Measurements from ENCODE around the gene NEURL4.

NEURL4 gene

DNA sequence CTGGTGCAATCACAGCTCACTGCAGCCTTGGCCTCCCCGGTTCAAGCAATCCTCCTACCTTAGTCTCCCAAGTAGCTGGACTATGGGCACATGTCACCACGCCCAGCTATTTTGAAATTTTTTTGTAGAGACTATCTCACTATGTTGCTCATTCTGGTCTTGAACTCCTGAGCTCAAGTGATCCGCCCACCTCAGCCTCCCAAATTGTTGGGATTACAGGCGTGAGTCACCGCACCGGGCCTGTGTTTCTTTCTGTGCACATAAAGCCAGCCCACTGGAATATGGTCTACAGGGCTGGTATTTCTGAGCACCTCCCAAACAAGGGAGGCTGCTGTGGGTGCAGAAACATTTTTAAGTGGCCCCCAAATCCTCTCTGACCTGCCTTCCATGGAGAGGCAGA lies 34.2 kb upstream of the NEURL4 start:
- no peaks in the 10 kb centered on the region for H4K20me1 ChIP-seq (ENCODE audit: control insufficient read depth, insufficient read depth, low read depth, low read length)
- H3K79me2 ChIP-seq (ENCODE audit: control insufficient read depth, low read length): no peaks in the 10 kb centered on the region
- H3K27ac ChIP-seq (ENCODE audit: low read depth, low read length): no peak overlapping the region
- no peaks in the 10 kb centered on the region for H3K9me3 ChIP-seq (ENCODE audit: control insufficient read depth, insufficient read depth, low read length)
- H3K4me1 ChIP-seq (ENCODE audit: control insufficient read depth, low read length): no peaks in the 10 kb centered on the region
- no peak overlapping the region for H3K4me2 ChIP-seq (ENCODE audit: low read length)
- H3F3A ChIP-seq (ENCODE audit: control insufficient read depth, insufficient read depth): no peaks in the 10 kb centered on the region
- no peaks in the 10 kb centered on the region for H3K36me3 ChIP-seq (ENCODE audit: control insufficient read depth, low read length)
- H3K4me3 ChIP-seq (ENCODE audit: low read length): no peak overlapping the region
- H3K9me2 ChIP-seq (replicated peaks; ENCODE audit: control insufficient read depth, low read length): no peaks in the 10 kb centered on the region
- no peak for TF ChIP-seq EZH2phosphoT487 (IDR thresholded peaks at IDR 0.05; ENCODE audit: borderline replicate concordance, low read length)
- TF ChIP-seq, protein P1, sequence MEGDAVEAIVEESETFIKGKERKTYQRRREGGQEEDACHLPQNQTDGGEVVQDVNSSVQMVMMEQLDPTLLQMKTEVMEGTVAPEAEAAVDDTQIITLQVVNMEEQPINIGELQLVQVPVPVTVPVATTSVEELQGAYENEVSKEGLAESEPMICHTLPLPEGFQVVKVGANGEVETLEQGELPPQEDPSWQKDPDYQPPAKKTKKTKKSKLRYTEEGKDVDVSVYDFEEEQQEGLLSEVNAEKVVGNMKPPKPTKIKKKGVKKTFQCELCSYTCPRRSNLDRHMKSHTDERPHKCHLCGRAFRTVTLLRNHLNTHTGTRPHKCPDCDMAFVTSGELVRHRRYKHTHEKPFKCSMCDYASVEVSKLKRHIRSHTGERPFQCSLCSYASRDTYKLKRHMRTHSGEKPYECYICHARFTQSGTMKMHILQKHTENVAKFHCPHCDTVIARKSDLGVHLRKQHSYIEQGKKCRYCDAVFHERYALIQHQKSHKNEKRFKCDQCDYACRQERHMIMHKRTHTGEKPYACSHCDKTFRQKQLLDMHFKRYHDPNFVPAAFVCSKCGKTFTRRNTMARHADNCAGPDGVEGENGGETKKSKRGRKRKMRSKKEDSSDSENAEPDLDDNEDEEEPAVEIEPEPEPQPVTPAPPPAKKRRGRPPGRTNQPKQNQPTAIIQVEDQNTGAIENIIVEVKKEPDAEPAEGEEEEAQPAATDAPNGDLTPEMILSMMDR (IDR thresholded peaks at IDR 0.05; ENCODE audit: low read depth, low read length, poor library complexity, severe bottlenecking): no peak
- H3K27me3 ChIP-seq (ENCODE audit: control insufficient read depth, low read length): no peaks in the 10 kb centered on the region

DNA sequence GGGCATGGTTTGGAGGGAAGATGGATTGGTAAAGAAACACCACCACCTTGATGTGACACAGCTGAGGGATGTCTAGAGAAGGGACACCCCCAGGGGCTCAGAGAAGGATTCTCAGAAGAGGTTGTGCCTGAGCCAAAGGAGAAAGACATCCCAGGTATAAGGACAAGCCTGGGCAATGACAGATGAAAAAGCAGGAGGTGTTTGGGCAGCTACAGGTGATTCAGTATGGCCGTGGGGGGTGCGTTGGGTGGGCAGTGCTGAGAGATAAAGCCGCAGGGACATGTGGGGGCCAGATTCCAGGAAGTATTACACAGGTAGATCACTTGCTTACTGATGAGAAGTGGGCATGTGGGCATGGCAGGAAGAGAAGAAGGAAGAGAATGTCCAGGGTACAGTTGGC lies 32.8 kb upstream of the NEURL4 start:
- H3K4me1 ChIP-seq (ENCODE audit: control insufficient read depth, low read length): no peaks in the 10 kb centered on the region
- TF ChIP-seq, protein P1 (IDR thresholded peaks at IDR 0.05; ENCODE audit: low read depth, low read length, poor library complexity, severe bottlenecking): no peak
- H3K36me3 ChIP-seq (ENCODE audit: control insufficient read depth, low read length): no peaks in the 10 kb centered on the region
- H3K9me2 ChIP-seq (replicated peaks; ENCODE audit: control insufficient read depth, low read length): no peaks in the 10 kb centered on the region
- no peaks in the 10 kb centered on the region for H3K79me2 ChIP-seq (ENCODE audit: control insufficient read depth, low read length)
- H3K27ac ChIP-seq (ENCODE audit: low read depth, low read length): no peak overlapping the region
- H3K9me3 ChIP-seq (ENCODE audit: control insufficient read depth, insufficient read depth, low read length): no peaks in the 10 kb centered on the region
- H3K4me3 ChIP-seq (ENCODE audit: low read length): no peak overlapping the region
- H3K27me3 ChIP-seq (ENCODE audit: control insufficient read depth, low read length): no peaks in the 10 kb centered on the region
- no peak overlapping the region for H3K4me2 ChIP-seq (ENCODE audit: low read length)
- no peaks in the 10 kb centered on the region for H4K20me1 ChIP-seq (ENCODE audit: control insufficient read depth, insufficient read depth, low read depth, low read length)
- H3F3A ChIP-seq (ENCODE audit: control insufficient read depth, insufficient read depth): no peaks in the 10 kb centered on the region

DNA sequence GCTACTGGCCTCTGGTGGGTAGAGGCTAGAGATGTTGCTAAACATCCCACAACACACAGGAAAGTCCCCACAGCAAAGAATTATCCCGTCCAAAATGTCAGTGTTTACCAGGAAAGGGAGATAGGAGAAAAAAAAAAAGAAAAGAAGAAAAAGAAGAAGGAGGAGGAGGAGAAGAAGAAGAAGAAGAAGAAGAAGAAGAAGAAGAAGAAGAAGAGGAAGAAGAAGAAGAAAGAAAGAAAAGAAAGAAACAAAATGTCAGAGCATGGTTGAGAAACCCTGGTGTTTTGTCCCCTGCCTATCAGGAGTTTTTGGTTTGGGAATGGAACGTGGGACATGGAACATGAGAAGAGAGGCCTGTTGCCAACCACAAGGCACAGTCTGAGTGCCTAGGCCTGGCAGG lies 28.2 kb upstream of the NEURL4 start:
- H3K4me3 ChIP-seq (ENCODE audit: low read length): no peak overlapping the region
- H3K36me3 ChIP-seq (ENCODE audit: control insufficient read depth, low read length): no peaks in the 10 kb centered on the region
- H3K9me2 ChIP-seq (replicated peaks; ENCODE audit: control insufficient read depth, low read length): no peaks in the 10 kb centered on the region
- no peak overlapping the region for H3K4me2 ChIP-seq (ENCODE audit: low read length)
- no peaks in the 10 kb centered on the region for H3K9me3 ChIP-seq (ENCODE audit: control insufficient read depth, insufficient read depth, low read length)
- TF ChIP-seq EZH2phosphoT487 (IDR thresholded peaks at IDR 0.05; ENCODE audit: borderline replicate concordance, low read length): no peak
- TF ChIP-seq, protein P1 (IDR thresholded peaks at IDR 0.05; ENCODE audit: low read depth, low read length, poor library complexity, severe bottlenecking): no peak
- H4K20me1 ChIP-seq (ENCODE audit: control insufficient read depth, insufficient read depth, low read depth, low read length): no peaks in the 10 kb centered on the region
- no peaks in the 10 kb centered on the region for H3K79me2 ChIP-seq (ENCODE audit: control insufficient read depth, low read length)
- peaks cover 10% of the 10 kb centered on the region for H3K4me1 ChIP-seq (ENCODE audit: control insufficient read depth, low read length)
- no peak overlapping the region for H3K27ac ChIP-seq (ENCODE audit: low read depth, low read length)
- H3K27me3 ChIP-seq (ENCODE audit: control insufficient read depth, low read length): no peaks in the 10 kb centered on the region
- 0 out of 2 replicates have a peak, but pooled peaks cover 3% of the 10 kb centered on the region for H3F3A ChIP-seq (ENCODE audit: control insufficient read depth, insufficient read depth)

DNA sequence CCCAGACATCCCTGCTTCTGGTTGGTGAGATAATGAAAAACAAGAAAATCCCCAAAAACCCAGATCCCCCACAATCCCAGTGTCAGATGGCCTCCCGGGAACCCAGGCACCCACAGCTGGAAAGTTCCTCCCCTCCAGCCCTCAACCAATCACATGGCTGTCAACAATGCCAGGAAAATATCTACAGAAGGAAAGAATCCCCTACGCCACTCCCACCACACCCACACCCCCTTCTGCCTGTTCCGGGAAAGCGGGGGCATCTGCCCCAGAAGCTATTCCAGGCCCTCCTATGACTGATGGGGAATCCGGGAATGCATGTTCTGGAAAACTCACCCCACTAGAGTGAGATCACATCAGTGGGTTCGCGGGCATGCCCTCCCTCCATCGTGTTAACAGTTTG lies 27.6 kb upstream of the NEURL4 start:
- H3K4me2 ChIP-seq (ENCODE audit: low read length): no peak overlapping the region
- peaks cover 14% of the 10 kb centered on the region for H3K4me1 ChIP-seq (ENCODE audit: control insufficient read depth, low read length)
- no peaks in the 10 kb centered on the region for H3K9me2 ChIP-seq (replicated peaks; ENCODE audit: control insufficient read depth, low read length)
- H3K27me3 ChIP-seq (ENCODE audit: control insufficient read depth, low read length): no peaks in the 10 kb centered on the region
- no peaks in the 10 kb centered on the region for H3K79me2 ChIP-seq (ENCODE audit: control insufficient read depth, low read length)
- no peak overlapping the region for H3K27ac ChIP-seq (ENCODE audit: low read depth, low read length)
- no peak overlapping the region for H3K4me3 ChIP-seq (ENCODE audit: low read length)
- H3K9me3 ChIP-seq (ENCODE audit: control insufficient read depth, insufficient read depth, low read length): no peaks in the 10 kb centered on the region
- no peaks in the 10 kb centered on the region for H3K36me3 ChIP-seq (ENCODE audit: control insufficient read depth, low read length)
- TF ChIP-seq, protein P1 (IDR thresholded peaks at IDR 0.05; ENCODE audit: low read depth, low read length, poor library complexity, severe bottlenecking): no peak
- no peak for TF ChIP-seq EZH2phosphoT487 (IDR thresholded peaks at IDR 0.05; ENCODE audit: borderline replicate concordance, low read length)
- H3F3A ChIP-seq (ENCODE audit: control insufficient read depth, insufficient read depth): 0 out of 2 replicates have a peak, but pooled peaks cover 3% of the 10 kb centered on the region
- no peaks in the 10 kb centered on the region for H4K20me1 ChIP-seq (ENCODE audit: control insufficient read depth, insufficient read depth, low read depth, low read length)
